ENCODE measurements around the gene PTPA.

DNA sequence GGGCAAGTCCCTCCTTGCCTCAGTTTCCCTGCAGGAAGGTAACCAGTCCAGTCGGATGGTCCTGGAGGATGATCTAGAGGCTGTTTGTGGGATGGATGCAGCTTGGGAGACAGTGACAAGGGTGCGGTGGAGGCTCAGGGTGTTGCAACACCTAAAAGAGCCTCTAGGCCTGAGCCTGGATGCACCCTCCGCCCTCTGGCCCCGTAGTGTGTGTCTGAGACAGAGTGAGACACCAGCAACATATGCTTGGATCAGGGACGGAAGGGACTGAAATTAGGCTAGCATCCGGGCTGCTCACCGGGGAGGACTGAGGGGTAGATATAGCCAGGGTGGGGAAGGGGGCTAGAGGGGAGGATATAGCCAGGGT, 1.7 kb upstream of the PTPA start:
- TF ChIP-seq, protein P1, sequence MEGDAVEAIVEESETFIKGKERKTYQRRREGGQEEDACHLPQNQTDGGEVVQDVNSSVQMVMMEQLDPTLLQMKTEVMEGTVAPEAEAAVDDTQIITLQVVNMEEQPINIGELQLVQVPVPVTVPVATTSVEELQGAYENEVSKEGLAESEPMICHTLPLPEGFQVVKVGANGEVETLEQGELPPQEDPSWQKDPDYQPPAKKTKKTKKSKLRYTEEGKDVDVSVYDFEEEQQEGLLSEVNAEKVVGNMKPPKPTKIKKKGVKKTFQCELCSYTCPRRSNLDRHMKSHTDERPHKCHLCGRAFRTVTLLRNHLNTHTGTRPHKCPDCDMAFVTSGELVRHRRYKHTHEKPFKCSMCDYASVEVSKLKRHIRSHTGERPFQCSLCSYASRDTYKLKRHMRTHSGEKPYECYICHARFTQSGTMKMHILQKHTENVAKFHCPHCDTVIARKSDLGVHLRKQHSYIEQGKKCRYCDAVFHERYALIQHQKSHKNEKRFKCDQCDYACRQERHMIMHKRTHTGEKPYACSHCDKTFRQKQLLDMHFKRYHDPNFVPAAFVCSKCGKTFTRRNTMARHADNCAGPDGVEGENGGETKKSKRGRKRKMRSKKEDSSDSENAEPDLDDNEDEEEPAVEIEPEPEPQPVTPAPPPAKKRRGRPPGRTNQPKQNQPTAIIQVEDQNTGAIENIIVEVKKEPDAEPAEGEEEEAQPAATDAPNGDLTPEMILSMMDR (IDR thresholded peaks at IDR 0.05), result no peak
- no peak for TF ChIP-seq POLR2A (IDR thresholded peaks at IDR 0.05)

Data from heart left ventricle (tissue), 13 donors.